ENCODE results near the gene WDR72. TPM values are rescaled to one million over a fixed set of nuclear protein-coding genes. Genes with fewer than 3 reads are reported as not detected.

WDR72 gene
- total RNA-seq, 2 donors from 2014 or later: 0.08 to 0.42 TPM

- TF ChIP-seq CTCF (IDR thresholded peaks at IDR 0.05): no peak
- no peaks in the 10 kb centered on the region for H3K9me3 ChIP-seq
- intact Hi-C loops (cut with DNase I): no loop called here
These were observed 133.3 kb downstream of the WDR72 start for GRCh38 chr15:53625962-53626845.

GRCh38 chr15:53625260-53625659, 134.2 kb downstream of the WDR72 start:
- no peak for TF ChIP-seq CTCF (IDR thresholded peaks at IDR 0.05)
- DNase-seq: no peak

More at GRCh38 chr15:53625962-53626845, 133.3 kb downstream of the WDR72 start:
- Histone ChIP-seq H3K36me3 (no peaks in the 10 kb centered on the region), H3K4me3 (no peak overlapping the region), H3K27me3 (no peaks in the 10 kb centered on the region), H3K27ac (no peak overlapping the region), H3K9ac (ENCODE audit: low read depth in 2 of 2, low read length in 2 of 2) (no peak overlapping the region), H3K4me1 (no peaks in the 10 kb centered on the region)
- DNase-seq: no peak

GRCh38 chr15:53618461-53618860, 141.0 kb downstream of the WDR72 start:
- no peaks in the 10 kb centered on the region for H3K27me3 ChIP-seq
- H3K4me3 ChIP-seq: no peak overlapping the region
- H3K9me3 ChIP-seq: no peaks in the 10 kb centered on the region
- TF ChIP-seq CTCF (IDR thresholded peaks at IDR 0.05): no peak
- no peaks in the 10 kb centered on the region for H3K4me1 ChIP-seq
- intact Hi-C loops (cut with DNase I): no loop called here
- H3K27ac ChIP-seq: no peak overlapping the region
- H3K9ac ChIP-seq (ENCODE audit: low read depth in 2 of 2, low read length in 2 of 2): no peak overlapping the region
- no peak for DNase-seq
- H3K36me3 ChIP-seq: no peaks in the 10 kb centered on the region

More at GRCh38 chr15:53625260-53625659, 134.2 kb downstream of the WDR72 start:
- Histone ChIP-seq H3K4me1 (no peaks in the 10 kb centered on the region), H3K36me3 (no peaks in the 10 kb centered on the region), H3K9ac (ENCODE audit: low read depth in 2 of 2, low read length in 2 of 2) (no peak overlapping the region), H3K27me3 (no peaks in the 10 kb centered on the region), H3K4me3 (no peak overlapping the region), H3K9me3 (no peaks in the 10 kb centered on the region), H3K27ac (no peak overlapping the region)
- intact Hi-C loops (cut with DNase I): no loop called here

GRCh38 chr15:53611145-53611920, 148.1 kb downstream of the WDR72 start:
- H3K4me3 ChIP-seq: no peak overlapping the region
- H3K9ac ChIP-seq (ENCODE audit: low read depth in 2 of 2, low read length in 2 of 2): no peak overlapping the region
- DNase-seq: no peak
- no peak overlapping the region for H3K27ac ChIP-seq
- no peaks in the 10 kb centered on the region for H3K4me1 ChIP-seq
- TF ChIP-seq CTCF (IDR thresholded peaks at IDR 0.05): no peak
- H3K27me3 ChIP-seq: no peaks in the 10 kb centered on the region
- intact Hi-C loops (cut with DNase I): no loop called here
- no peaks in the 10 kb centered on the region for H3K9me3 ChIP-seq
- no peaks in the 10 kb centered on the region for H3K36me3 ChIP-seq

GRCh38 chr15:53591041-53591440, 168.4 kb downstream of the WDR72 start:
- H3K4me1 ChIP-seq: no peaks in the 10 kb centered on the region
- H3K4me3 ChIP-seq: no peak overlapping the region
- H3K9ac ChIP-seq (ENCODE audit: low read depth in 2 of 2, low read length in 2 of 2): no peak overlapping the region
- H3K27me3 ChIP-seq: no peaks in the 10 kb centered on the region
- TF ChIP-seq CTCF (IDR thresholded peaks at IDR 0.05): no peak
- no peak overlapping the region for H3K27ac ChIP-seq
- DNase-seq: no peak
- intact Hi-C loops (cut with DNase I): loop anchor here (10.0 kb wide), 1 partner anchor 64 kb away; no protein-coding TSS in a partner anchor
- H3K9me3 ChIP-seq: no peaks in the 10 kb centered on the region
- no peaks in the 10 kb centered on the region for H3K36me3 ChIP-seq
